Mucosa of rectum (tissue), 2 donors: ENCODE measurements around the gene SERPIND1.

Experiments
- H3K27ac ChIP-seq, 2 donors: one replicate each; pipeline ENCODE4 v1.7.0; 2013; ENCODE audit warnings: inconsistent platforms in 2 of 2, low read depth in 2 of 2, low read length in 2 of 2
- H3K27me3 ChIP-seq, 2 donors: one replicate each; pipeline ENCODE4 v1.7.0; 2013; ENCODE audit warnings: low read length in 2 of 2; ENCODE audit not compliant: control insufficient read depth in 2 of 2, insufficient read depth in 2 of 2
- H3K36me3 ChIP-seq, 2 donors: one replicate each; pipeline ENCODE4 v1.7.0; 2013; ENCODE audit warnings: low read length in 2 of 2; ENCODE audit not compliant: control insufficient read depth in 2 of 2, insufficient read depth in 2 of 2
- H3K4me1 ChIP-seq, 2 donors: one replicate each; pipeline ENCODE4 v1.7.0; 2013; ENCODE audit warnings: low read length in 2 of 2, mild to moderate bottlenecking in 1 of 2; ENCODE audit not compliant: control insufficient read depth in 2 of 2, insufficient read depth in 2 of 2
- H3K4me3 ChIP-seq, 2 donors: one replicate each; pipeline ENCODE4 v1.7.0; 2013; ENCODE audit warnings: low read length in 2 of 2
- H3K9ac ChIP-seq, 2 donors: one replicate each; pipeline ENCODE4 v1.7.0; 2013; ENCODE audit warnings: low read length in 2 of 2, low read depth in 1 of 2, mild to moderate bottlenecking in 1 of 2
- H3K9me3 ChIP-seq, 2 donors: one replicate each; pipeline ENCODE4 v1.7.0; 2013; ENCODE audit warnings: low read length in 2 of 2; ENCODE audit not compliant: control insufficient read depth in 2 of 2
- donor health status: healthy.
- donor health status: Normal muscosa, but diverticular disease.

SERPIND1 gene

DNA sequence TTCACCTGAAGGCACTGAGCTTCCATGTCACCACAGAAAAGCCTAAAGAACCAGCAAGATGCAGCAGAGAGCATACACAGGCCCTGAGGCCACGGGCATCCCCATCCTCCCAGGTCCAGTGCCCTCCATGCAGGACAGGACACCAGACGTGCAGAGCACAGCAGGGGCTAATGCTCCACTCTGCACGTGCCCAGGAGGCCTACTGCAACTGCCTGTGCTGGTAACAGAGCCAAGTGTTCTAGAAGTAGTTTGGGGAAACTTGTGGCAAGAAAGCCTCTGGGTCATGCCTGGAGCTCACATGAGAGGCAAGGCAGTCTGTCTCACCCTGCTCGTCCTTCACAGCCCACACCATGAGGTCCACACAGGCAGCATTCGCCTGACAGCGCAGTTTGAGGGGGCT is 30.7 kb downstream of the SERPIND1 start:
- Histone ChIP-seq H3K9me3 (no peaks in the 10 kb centered on the region), H3K4me1 (no peaks in the 10 kb centered on the region), H3K9ac (no peak overlapping the region), H3K36me3 (peaks cover 53 to 63% of the 10 kb centered on the region in 2 donors), H3K4me3 (no peak overlapping the region), H3K27me3 (no peaks in the 10 kb centered on the region), H3K27ac (no peak overlapping the region)

DNA sequence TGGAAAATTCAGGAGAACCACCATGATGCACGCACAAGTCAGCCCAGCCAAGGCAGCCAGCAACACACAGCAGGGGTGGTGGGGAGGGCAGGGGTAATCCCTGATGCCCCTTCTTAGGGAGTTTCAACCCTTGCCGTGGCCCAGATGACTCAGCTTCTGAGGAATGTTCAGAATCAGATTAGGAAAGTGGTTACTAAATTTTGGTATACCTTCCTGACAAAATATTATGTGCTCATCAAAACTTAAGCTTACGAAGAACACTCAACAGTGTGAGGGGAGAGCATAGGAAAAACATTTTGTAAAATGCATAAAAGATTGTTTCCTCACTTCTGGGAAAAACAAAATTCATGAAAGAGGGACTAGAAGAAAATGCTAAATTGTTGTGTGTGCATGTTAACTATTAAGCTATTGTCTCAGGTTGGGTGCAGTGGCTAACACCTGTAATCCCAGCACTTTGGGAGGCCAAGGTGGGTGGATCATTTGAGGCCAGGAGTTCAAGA is 32.1 kb downstream of the SERPIND1 start:
- Histone ChIP-seq H3K4me3 (no peak overlapping the region), H3K9ac (no peak overlapping the region), H3K27me3 (no peaks in the 10 kb centered on the region), H3K27ac (no peak overlapping the region), H3K36me3 (peaks cover 63 to 66% of the 10 kb centered on the region in 2 donors), H3K9me3 (no peaks in the 10 kb centered on the region), H3K4me1 (no peaks in the 10 kb centered on the region)

DNA sequence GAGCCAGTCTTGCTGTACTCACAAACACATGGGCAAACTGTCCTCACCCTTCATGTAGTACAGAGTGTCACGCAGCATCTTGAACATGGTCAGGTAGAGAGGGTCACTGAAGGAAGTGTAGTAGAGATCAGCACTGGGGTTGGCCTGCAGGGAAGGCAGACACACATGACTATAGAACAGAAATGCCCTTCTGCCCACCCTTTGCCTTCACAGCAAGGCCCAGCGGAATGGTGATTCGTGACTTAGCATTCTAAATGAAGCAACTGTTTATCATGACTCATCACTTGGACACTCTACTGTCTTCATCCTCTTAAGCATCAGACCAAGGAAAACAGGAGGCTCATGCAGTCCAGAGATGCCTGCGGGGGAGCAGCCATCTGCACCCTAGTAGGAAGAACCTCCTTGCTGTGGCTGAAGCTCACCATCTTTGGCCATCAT is 33.4 kb downstream of the SERPIND1 start:
- no peak overlapping the region for H3K9ac ChIP-seq
- no peaks in the 10 kb centered on the region for H3K27me3 ChIP-seq
- H3K27ac ChIP-seq = no peak overlapping the region
- H3K4me3 ChIP-seq = no peak overlapping the region
- peaks cover 59 to 68% of the 10 kb centered on the region in 2 donors for H3K36me3 ChIP-seq
- H3K9me3 ChIP-seq = no peaks in the 10 kb centered on the region
- H3K4me1 ChIP-seq = no peaks in the 10 kb centered on the region

DNA sequence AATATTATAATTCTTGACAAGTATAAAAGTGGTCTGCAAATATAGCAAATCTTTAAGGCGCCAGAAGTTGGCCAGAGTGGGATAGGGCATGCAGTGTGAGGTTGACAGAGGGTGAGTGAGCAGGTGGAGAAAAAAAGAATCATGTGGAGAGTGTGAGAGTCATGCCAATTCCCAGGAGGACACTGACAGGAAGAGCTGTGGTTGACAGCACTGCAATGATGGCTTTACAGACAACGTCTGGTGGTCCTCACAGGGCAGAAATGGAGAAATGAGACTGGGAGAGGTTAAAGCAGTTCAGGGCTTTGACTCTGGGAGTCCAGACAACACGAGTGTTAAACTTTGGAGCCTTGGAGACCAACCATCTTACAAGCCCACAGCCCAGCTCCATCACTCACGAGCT is 34.9 kb downstream of the SERPIND1 start:
- no peaks in the 10 kb centered on the region for H3K9me3 ChIP-seq
- no peak overlapping the region for H3K9ac ChIP-seq
- H3K4me3 ChIP-seq = no peak overlapping the region
- peaks cover 57 to 64% of the 10 kb centered on the region in 2 donors for H3K36me3 ChIP-seq
- no peaks in the 10 kb centered on the region for H3K4me1 ChIP-seq
- no peak overlapping the region for H3K27ac ChIP-seq
- H3K27me3 ChIP-seq = no peaks in the 10 kb centered on the region

DNA sequence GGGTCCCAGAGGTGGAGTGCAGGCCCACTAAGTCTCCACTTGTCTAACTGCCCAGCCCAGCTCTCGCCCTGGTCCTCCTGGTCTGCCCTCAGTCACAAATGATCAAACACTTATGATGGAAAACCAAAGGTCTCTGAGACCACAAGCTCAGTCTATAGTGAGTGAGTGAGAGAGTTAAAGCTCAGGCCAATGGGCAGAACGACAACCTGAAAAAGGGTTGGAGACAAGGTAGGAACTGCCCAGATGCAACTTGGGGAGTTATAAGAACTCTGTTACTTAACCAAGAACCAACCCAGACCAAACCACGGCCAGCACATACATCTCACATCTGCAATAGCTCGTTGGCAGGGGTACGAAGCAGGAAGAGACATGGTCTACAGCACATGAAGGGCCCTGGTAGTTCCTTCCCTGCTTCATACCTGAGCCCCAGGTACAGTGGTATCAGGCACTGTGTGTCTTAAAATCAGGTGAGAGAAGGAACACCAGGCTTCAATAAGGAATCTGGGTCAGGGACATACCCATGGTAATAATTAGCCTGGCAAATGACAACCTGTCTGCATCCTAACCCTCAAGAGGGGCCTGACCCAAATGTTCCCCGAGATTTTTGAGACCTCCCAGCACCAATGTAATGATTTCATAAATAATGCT is 35.7 kb downstream of the SERPIND1 start:
- H3K9me3 ChIP-seq = no peaks in the 10 kb centered on the region
- no peaks in the 10 kb centered on the region for H3K27me3 ChIP-seq
- no peak overlapping the region for H3K4me3 ChIP-seq
- H3K36me3 ChIP-seq = peaks cover 49 to 60% of the 10 kb centered on the region in 2 donors
- no peaks in the 10 kb centered on the region for H3K4me1 ChIP-seq
- H3K27ac ChIP-seq = no peak overlapping the region
- H3K9ac ChIP-seq = no peak overlapping the region

DNA sequence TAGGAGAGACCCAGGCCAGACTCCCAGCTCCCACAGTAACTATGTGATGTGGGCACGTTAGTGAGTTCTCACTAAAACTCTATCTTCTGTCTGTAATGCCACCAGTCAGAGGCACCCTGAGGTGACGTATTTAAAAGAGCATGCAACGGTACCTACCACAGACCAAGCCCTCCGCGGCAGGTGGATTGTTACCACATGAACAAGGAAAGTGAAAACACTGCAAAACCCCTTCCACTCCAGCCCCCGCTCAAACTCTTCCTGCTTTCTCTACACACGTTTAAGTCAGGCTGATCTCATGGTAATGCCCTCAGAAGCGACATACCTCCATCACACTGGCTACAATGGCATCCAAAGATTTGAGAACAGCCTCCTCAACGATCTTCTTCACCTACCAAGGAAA is 36.7 kb downstream of the SERPIND1 start:
- H3K36me3 ChIP-seq = peaks cover 46 to 58% of the 10 kb centered on the region in 2 donors
- H3K9ac ChIP-seq = no peak overlapping the region
- no peak overlapping the region for H3K27ac ChIP-seq
- H3K4me1 ChIP-seq = no peaks in the 10 kb centered on the region
- no peak overlapping the region for H3K4me3 ChIP-seq
- H3K9me3 ChIP-seq = no peaks in the 10 kb centered on the region
- H3K27me3 ChIP-seq = no peaks in the 10 kb centered on the region

DNA sequence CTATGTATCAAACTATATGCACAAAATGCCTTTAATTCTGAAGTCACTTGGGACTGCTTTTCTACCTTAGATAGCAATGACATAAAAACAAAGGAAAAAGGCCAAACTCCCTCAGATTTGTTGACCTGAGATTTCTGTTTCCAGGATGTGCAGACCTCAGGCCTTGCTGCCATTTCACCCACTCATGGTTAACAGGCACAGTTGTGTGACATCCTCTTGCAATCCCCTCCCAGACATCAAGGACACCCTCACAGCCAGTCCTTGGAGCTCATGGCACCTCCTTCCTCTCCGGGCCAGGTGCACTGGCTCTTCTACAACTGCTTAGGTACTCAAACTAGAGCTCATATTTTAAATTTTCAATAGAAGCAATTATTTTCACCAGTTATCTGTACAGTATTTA is 37.3 kb downstream of the SERPIND1 start:
- Histone ChIP-seq H3K27ac (no peak overlapping the region), H3K36me3 (peaks cover 43 to 56% of the 10 kb centered on the region in 2 donors), H3K9me3 (no peaks in the 10 kb centered on the region)

DNA sequence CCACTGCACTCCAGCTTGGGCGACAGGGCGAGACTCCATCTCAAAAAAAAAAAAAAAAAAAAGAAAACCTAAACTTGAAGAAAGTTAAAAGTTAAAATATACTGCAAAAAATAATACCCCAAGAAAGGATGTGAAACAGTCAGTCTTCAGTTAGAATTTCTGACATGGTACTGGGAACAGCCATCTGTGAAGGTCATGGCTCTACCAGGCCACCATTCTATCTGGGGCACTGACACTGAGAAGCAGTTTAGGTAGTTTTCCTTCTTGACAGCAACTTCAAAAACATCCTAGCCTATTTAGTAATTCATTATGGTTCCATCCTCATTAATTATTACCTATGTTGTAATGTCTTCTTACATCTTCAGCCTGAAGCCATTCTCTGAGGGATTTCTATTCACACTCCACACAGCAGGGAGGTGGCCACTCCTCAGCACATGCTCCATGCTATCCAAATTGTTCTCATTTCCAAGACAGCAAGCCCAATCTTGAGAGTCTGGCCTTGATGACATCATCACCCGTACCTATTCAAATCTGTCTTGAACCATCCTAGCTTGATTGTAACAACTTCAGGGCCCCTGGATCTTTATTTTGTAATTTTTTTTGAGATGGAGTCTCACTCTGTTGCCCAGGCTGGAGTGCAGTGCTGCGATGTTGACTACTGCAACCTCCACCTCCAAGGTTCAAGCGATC is 38.2 kb downstream of the SERPIND1 start:
- Histone ChIP-seq H3K4me1 (no peaks in the 10 kb centered on the region), H3K4me3 (no peak overlapping the region), H3K27me3 (no peaks in the 10 kb centered on the region), H3K27ac (no peak overlapping the region), H3K9me3 (no peaks in the 10 kb centered on the region), H3K9ac (no peak overlapping the region), H3K36me3 (peaks cover 49 to 56% of the 10 kb centered on the region in 2 donors)

More for the DNA sequence above, 37.3 kb downstream of the SERPIND1 start:
- Histone ChIP-seq H3K4me3 (no peak overlapping the region), H3K9ac (no peak overlapping the region), H3K4me1 (no peaks in the 10 kb centered on the region), H3K27me3 (no peaks in the 10 kb centered on the region)

DNA sequence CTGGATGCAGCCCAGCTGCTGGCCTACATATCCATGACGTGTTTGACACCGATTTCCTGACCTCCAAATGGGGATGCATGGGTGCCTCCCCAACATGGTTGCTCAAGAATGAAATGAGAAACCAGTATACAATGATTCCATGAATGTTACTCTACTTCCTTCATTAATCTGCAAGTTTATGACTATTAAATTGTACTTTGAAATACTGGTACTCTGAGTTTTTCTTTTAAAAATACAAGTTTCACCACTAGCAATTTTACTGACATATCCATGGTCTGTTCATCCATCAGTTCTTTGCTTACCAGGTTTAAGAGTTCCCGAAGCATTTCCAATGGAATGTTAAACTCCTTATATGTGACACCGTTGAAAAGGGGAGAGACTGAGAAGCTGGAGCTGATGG is 39.1 kb downstream of the SERPIND1 start:
- Histone ChIP-seq H3K9ac (no peak overlapping the region), H3K9me3 (no peaks in the 10 kb centered on the region), H3K27me3 (no peaks in the 10 kb centered on the region), H3K4me3 (no peak overlapping the region), H3K4me1 (no peaks in the 10 kb centered on the region), H3K27ac (no peak overlapping the region), H3K36me3 (peaks cover 45 to 57% of the 10 kb centered on the region in 2 donors)

DNA sequence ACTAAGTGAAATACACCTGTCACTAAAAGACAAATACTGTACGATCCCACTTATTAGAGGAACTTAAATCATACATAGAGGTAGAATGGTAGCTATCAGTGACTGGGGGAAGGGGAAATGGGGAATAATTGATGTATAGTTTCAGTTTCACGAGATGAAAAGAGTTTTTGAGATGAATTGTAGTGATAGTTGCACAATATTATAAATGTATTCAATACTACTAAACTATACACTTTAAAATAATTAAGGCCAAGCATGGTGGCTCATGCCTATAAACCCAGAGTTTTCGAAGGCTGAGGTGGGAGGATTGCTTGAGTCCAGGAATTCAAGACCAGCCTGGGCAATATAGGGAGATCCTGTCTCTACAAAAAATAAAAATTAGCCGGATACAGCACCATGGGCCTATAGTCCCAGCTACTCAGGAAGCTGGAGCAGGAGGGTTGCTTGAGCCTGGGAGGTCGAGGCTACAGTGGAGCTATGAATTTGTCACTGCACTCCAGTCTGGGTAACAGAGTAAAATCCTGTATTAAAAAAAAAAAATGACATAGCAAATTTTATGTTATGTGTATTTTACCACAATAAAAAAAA is 40.4 kb downstream of the SERPIND1 start:
- peaks cover 50 to 69% of the 10 kb centered on the region in 2 donors for H3K36me3 ChIP-seq
- H3K27me3 ChIP-seq = no peaks in the 10 kb centered on the region
- H3K4me1 ChIP-seq = no peaks in the 10 kb centered on the region

More for the DNA sequence above, 40.4 kb downstream of the SERPIND1 start:
- no peaks in the 10 kb centered on the region for H3K9me3 ChIP-seq
- no peak overlapping the region for H3K4me3 ChIP-seq
- no peak overlapping the region for H3K27ac ChIP-seq
- no peak overlapping the region for H3K9ac ChIP-seq
